Panc1 (cell line): ENCODE measurements around the gene MN1.

Source experiments
- TCF7L2 ChIP-seq: IDR thresholded peaks from 2 replicates; pipeline ENCODE4 v1.6.1; 2011; ENCODE audit warnings: mild to moderate bottlenecking, low read depth, low read length, inconsistent platforms
- TF ChIP-seq, protein P1 (sequence below): fragments of 450-650 bp; IDR thresholded peaks from 2 replicates; pipeline ENCODE4 v1.5.1; 2017; ENCODE audit warnings: mild to moderate bottlenecking

DNA sequence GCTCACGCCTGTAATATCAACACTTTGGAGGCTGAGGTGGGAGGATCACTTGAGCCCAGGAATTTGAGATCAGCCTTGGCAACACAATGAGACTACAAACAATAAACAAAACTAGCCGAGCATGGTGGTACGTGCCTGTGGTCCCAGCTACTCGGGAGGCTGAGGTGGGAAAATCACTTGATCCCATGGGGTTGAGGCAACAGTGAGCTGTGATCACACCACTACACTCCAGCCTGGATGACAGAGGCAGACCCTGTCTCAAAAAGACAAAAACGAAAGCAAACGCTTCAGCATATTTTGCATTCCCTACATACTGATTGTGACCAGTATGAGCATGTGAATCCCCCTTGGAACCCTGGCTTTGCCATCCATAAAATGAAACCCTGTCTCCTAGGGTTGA is 33.9 kb upstream of the MN1 start:
- TF ChIP-seq, protein P1, sequence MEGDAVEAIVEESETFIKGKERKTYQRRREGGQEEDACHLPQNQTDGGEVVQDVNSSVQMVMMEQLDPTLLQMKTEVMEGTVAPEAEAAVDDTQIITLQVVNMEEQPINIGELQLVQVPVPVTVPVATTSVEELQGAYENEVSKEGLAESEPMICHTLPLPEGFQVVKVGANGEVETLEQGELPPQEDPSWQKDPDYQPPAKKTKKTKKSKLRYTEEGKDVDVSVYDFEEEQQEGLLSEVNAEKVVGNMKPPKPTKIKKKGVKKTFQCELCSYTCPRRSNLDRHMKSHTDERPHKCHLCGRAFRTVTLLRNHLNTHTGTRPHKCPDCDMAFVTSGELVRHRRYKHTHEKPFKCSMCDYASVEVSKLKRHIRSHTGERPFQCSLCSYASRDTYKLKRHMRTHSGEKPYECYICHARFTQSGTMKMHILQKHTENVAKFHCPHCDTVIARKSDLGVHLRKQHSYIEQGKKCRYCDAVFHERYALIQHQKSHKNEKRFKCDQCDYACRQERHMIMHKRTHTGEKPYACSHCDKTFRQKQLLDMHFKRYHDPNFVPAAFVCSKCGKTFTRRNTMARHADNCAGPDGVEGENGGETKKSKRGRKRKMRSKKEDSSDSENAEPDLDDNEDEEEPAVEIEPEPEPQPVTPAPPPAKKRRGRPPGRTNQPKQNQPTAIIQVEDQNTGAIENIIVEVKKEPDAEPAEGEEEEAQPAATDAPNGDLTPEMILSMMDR, result no peak
- TF ChIP-seq TCF7L2, result no peak
